OCI-LY1 (cell line): ENCODE results near the gene STX12.
"Not testable (repeated sequence)": the region's sequence is repeated elsewhere in the genome, so short reads cannot be mapped to it uniquely, and the experiment has no call there.

Source experiments
- H2AFZ ChIP-seq: fragments of 200-600 bp; sonication (generic), shearing (Covaris generic); 2 replicates; pipeline ENCODE4 v1.6.0; 2014; ENCODE audit warnings: antibody characterized with exemption, mild to moderate bottlenecking, low read length
- H3F3A ChIP-seq: fragments of 200-600 bp; sonication (generic), shearing (Covaris generic); 2 replicates; pipeline ENCODE4 v1.6.0; 2014; ENCODE audit warnings: mild to moderate bottlenecking, antibody characterized with exemption, low read length, moderate library complexity; ENCODE audit not compliant: insufficient read depth
- H3K27ac ChIP-seq: fragments of 200-600 bp; sonication (generic); 2 replicates; pipeline ENCODE4 v1.5.1; 2014; ENCODE audit warnings: low read length, mixed run types, mild to moderate bottlenecking, low read depth; ENCODE audit not compliant: poor library complexity, severe bottlenecking
- H3K27me3 ChIP-seq: fragments of 200-600 bp; sonication (generic); 2 replicates; pipeline ENCODE4 v1.6.0; 2014; ENCODE audit warnings: antibody characterized with exemption, mild to moderate bottlenecking, low read length, moderate library complexity; ENCODE audit not compliant: insufficient read depth
- H3K36me3 ChIP-seq: fragments of 200-600 bp; sonication (generic); 2 replicates; pipeline ENCODE4 v1.6.1; 2014; ENCODE audit warnings: mild to moderate bottlenecking, antibody characterized with exemption, low read length, moderate library complexity, mixed read lengths; ENCODE audit not compliant: insufficient read depth
- H3K4me1 ChIP-seq: fragments of 200-600 bp; sonication (generic); 2 replicates; pipeline ENCODE4 v1.5.1; 2014; ENCODE audit warnings: mild to moderate bottlenecking, low read length, moderate library complexity; ENCODE audit not compliant: insufficient read depth, severe bottlenecking
- H3K4me2 ChIP-seq: fragments of 200-600 bp; sonication (generic), shearing (Covaris generic); 2 replicates; pipeline ENCODE4 v1.6.1; 2014; ENCODE audit warnings: low read length
- H3K4me3 ChIP-seq: fragments of 200-600 bp; sonication (generic); 2 replicates; pipeline ENCODE4 v1.5.1; 2014; ENCODE audit warnings: low read length, low read depth, mild to moderate bottlenecking, mixed read lengths; ENCODE audit not compliant: poor library complexity, severe bottlenecking
- H3K79me2 ChIP-seq: fragments of 200-600 bp; shearing (Covaris generic); 2 replicates; pipeline ENCODE4 v1.6.1; 2016; ENCODE audit warnings: mixed run types, low read length, mixed read lengths; ENCODE audit not compliant: insufficient read depth
- H3K9ac ChIP-seq: fragments of 200-600 bp; sonication (generic), shearing (Covaris generic); 2 replicates; pipeline ENCODE4 v1.6.1; 2014; ENCODE audit warnings: mild to moderate bottlenecking, low read length, mixed read lengths
- H3K9me2 ChIP-seq: fragments of 200-600 bp; sonication (generic), shearing (Covaris generic); 2 replicates; pipeline ENCODE4 v1.6.1; 2014; ENCODE audit warnings: low read depth, mild to moderate bottlenecking, low read length, mixed read lengths
- H3K9me3 ChIP-seq: fragments of 200-600 bp; shearing (Covaris generic); 2 replicates; pipeline ENCODE4 v1.6.1; 2014; ENCODE audit warnings: low read length, mixed read lengths
- H4K20me1 ChIP-seq: fragments of 200-600 bp; sonication (generic), shearing (Covaris generic); 2 replicates; pipeline ENCODE4 v1.6.0; 2016; ENCODE audit warnings: mild to moderate bottlenecking, low read length; ENCODE audit not compliant: insufficient read depth
- EZH2 ChIP-seq: fragments of 200-600 bp; sonication (generic), shearing (Covaris generic); IDR thresholded peaks from 2 replicates; pipeline ENCODE4 v1.8.0; 2017; ENCODE audit warnings: borderline replicate concordance, mixed run types, mild to moderate bottlenecking, antibody characterized with exemption, low read length, moderate library complexity, mixed read lengths
- TF ChIP-seq, protein P1 (sequence below): fragments of 200-600 bp; sonication (generic), shearing (Covaris generic); IDR thresholded peaks from 2 replicates; pipeline ENCODE4 v1.5.1; 2017; ENCODE audit warnings: mild to moderate bottlenecking, antibody characterized with exemption, low read length, moderate library complexity, mixed read lengths

Gene STX12

DNA sequence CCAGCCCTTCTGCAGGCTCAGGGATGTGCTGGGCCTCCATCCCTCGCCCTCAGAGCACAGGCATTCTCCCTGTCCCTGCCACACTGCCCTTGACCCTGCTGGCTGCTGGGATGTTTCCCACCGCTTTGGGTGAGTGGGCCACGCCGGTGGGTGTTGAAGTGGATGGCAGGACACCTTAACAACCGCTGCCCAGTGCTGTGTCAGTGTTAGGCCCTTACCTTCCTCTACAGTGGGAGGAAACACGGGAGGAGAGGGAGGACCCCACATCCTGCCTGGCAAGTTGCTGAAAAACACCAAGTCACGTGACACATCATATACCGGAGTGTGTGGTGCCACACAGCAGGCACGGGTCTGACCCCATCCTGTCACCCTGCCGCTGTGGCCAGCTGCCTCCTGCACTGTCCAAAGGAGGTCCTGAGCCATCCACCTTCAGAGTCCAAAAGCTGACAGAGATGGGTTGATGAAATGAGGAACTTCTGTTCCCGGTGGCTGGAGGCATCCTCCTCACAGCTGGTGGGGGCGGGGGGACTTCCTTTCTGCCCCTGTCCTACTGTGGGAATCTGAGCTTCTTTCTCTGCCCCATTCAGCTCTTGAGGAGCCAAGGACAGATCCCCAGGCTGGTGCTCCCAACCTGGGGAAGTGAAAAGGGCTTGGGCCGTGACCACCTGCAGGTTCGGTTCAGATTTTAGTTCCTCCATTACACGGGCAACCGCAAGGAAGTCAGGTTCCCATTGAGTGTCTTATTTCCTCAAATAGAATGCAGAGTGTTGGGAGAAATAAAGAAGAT lies 96.1 kb downstream of the STX12 start:
- Histone ChIP-seq H3K27ac (peak overlapping the region; percentile 70), H2AFZ (no peak overlapping the region), H3K4me1 (peaks cover 52% of the 10 kb centered on the region), H3K9me2 (no peaks in the 10 kb centered on the region), H3F3A (no peaks in the 10 kb centered on the region), H4K20me1 (no peaks in the 10 kb centered on the region), H3K4me2 (peak overlapping the region; percentile 61), H3K36me3 (no peaks in the 10 kb centered on the region), H3K27me3 (no peaks in the 10 kb centered on the region), H3K9ac (peak overlapping the region; percentile 24; the same call in 1 of the 2 replicates), H3K9me3 (no peaks in the 10 kb centered on the region), H3K79me2 (no peaks in the 10 kb centered on the region), H3K4me3 (peak overlapping the region; percentile 40)
- TF ChIP-seq, protein P1, sequence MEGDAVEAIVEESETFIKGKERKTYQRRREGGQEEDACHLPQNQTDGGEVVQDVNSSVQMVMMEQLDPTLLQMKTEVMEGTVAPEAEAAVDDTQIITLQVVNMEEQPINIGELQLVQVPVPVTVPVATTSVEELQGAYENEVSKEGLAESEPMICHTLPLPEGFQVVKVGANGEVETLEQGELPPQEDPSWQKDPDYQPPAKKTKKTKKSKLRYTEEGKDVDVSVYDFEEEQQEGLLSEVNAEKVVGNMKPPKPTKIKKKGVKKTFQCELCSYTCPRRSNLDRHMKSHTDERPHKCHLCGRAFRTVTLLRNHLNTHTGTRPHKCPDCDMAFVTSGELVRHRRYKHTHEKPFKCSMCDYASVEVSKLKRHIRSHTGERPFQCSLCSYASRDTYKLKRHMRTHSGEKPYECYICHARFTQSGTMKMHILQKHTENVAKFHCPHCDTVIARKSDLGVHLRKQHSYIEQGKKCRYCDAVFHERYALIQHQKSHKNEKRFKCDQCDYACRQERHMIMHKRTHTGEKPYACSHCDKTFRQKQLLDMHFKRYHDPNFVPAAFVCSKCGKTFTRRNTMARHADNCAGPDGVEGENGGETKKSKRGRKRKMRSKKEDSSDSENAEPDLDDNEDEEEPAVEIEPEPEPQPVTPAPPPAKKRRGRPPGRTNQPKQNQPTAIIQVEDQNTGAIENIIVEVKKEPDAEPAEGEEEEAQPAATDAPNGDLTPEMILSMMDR = no peak
- TF ChIP-seq EZH2 = no peak

DNA sequence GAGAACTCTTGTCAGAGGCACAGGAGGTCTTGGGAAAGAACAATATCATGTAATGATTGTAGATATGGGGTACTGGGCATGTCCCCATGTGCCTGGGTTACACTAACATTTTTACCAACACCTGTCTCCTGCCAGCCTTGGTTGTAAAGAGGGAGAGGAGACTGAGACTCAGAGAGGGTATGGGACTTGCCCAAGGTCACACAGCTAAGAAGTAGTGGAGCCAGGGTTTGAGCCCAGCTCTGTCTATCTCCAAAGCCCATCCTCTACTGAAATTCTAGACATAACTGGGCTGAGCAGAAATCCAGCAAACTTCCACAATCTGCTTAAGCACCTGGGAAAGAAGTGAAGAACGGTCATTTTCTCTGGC lies 96.7 kb downstream of the STX12 start:
- Histone ChIP-seq H3K4me2 (peak overlapping the region; percentile 61; the same call in 1 of the 2 replicates), H2AFZ (no peak overlapping the region)

GRCh38 chr1:27871076-27871475 lies 98.1 kb downstream of the STX12 start:
- H3K9me2 ChIP-seq, H3K4me3 ChIP-seq, H3K9me3 ChIP-seq, H4K20me1 ChIP-seq, H3K4me2 ChIP-seq, H2AFZ ChIP-seq, H3K79me2 ChIP-seq, H3K27ac ChIP-seq, H3K9ac ChIP-seq, H3K27me3 ChIP-seq, H3K36me3 ChIP-seq, H3F3A ChIP-seq: not testable (repeated sequence)
- peaks cover 64% of the 10 kb centered on the region for H3K4me1 ChIP-seq

More for the DNA sequence above, 96.7 kb downstream of the STX12 start:
- peak overlapping the region; percentile 24; the same call in 1 of the 2 replicates for H3K9ac ChIP-seq
- H3K36me3 ChIP-seq = no peaks in the 10 kb centered on the region
- H3K79me2 ChIP-seq = no peaks in the 10 kb centered on the region
- H3K4me3 ChIP-seq = peak overlapping the region; percentile 40
- H3K9me3 ChIP-seq = no peaks in the 10 kb centered on the region
- no peaks in the 10 kb centered on the region for H4K20me1 ChIP-seq
- H3K27me3 ChIP-seq = no peaks in the 10 kb centered on the region
- TF ChIP-seq, protein P1 = no peak
- no peak for TF ChIP-seq EZH2
- peak overlapping the region; percentile 70 for H3K27ac ChIP-seq
- no peaks in the 10 kb centered on the region for H3F3A ChIP-seq
- H3K9me2 ChIP-seq = no peaks in the 10 kb centered on the region
- H3K4me1 ChIP-seq = peaks cover 52% of the 10 kb centered on the region
